Measurements from ENCODE around the gene PRKAG2.

PRKAG2 gene

DNA sequence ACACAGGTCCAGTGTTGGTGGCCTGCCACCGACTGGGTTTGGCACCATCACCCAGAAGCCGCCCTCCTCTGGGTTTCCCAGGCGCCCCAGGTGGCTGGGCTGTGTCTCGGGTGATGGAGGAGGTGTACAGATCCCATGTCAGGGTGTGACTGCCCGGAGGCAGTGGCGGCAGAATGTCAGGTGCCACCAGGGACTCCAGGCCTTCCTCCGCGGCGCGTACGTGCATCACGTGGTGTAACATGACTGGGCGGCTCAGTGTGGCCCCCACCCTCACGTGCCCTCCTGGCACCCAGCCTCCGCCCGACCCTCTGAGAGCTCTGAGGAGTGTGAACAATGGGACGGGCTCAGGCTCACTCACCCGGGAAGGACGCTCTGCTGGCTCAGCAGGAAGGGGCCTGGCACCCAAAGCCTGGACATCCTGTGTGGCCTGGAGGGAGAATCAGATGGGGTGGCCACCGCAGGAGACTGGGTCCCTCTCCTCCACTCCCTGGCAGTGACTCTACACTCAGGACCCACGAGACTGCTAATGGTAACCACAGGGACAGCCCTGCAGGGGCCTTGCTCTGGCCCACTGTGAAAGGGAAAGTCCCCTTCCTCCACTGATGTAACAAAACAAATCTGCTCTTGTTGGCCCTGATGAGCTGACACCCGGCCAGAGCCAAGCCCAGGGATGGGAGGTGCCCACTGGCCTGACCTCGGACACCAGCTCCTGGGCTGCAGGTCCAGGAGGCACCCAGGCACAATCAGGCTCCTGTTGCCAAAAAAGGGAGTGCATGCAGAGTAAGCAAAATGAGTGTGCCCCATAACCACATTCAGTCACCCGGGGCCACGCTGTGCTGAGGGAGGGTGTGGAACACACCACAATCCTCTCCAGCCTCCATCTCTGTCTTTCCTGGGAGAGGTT, 164.8 kb downstream of the PRKAG2 start:
- H3K36me3 ChIP-seq (ENCODE audit: control insufficient read depth in 2 of 2, insufficient read depth in 2 of 2, low read length in 2 of 2), result peaks cover 0 to 10% of the 10 kb centered on the region in 2 donors
- H3K27me3 ChIP-seq (ENCODE audit: control insufficient read depth in 1 of 2, insufficient read depth in 2 of 2, low read length in 2 of 2), result no peaks in the 10 kb centered on the region
- H3K4me1 ChIP-seq (ENCODE audit: control insufficient read depth, insufficient read depth, low read length), result peaks cover 27% of the 10 kb centered on the region
- peak overlapping the region; percentile 13 to 21 for H3K9ac ChIP-seq (ENCODE audit: low read length in 2 of 2)
- peak overlapping the region; percentile 64 for H3K27ac ChIP-seq (ENCODE audit: low read length)
- H3K4me3 ChIP-seq (ENCODE audit: low read length in 2 of 2), result peak overlapping the region in 1 of 2 donors; percentile 29
- no peaks in the 10 kb centered on the region for H3K9me3 ChIP-seq (ENCODE audit: control insufficient read depth in 2 of 2, low read length in 2 of 2)

DNA sequence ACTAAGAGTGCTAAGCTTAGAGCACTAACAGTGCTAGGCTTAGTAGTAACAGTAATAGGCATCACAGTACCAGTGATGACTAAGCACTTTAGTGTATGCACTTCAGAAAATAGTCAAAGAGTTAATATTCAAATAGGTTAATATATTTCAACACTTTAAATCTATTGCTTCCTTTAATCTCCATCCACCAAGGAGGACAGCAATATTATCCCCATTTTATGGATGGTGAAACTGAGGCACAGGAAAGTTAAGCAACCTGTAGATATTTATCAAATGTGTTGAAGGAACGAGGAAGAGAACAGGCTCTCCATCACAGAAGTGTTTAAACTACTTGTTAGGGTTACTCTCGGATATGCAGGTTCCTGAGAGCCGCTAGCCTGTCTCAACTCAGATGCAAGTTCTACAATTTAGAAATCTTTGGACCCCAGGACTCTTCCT, 165.5 kb downstream of the PRKAG2 start:
- no peaks in the 10 kb centered on the region for H3K9me3 ChIP-seq (ENCODE audit: control insufficient read depth in 2 of 2, low read length in 2 of 2)
- no peaks in the 10 kb centered on the region for H3K27me3 ChIP-seq (ENCODE audit: control insufficient read depth in 1 of 2, insufficient read depth in 2 of 2, low read length in 2 of 2)
- H3K4me3 ChIP-seq (ENCODE audit: low read length in 2 of 2), result no peak overlapping the region
- H3K36me3 ChIP-seq (ENCODE audit: control insufficient read depth in 2 of 2, insufficient read depth in 2 of 2, low read length in 2 of 2), result peaks cover 0 to 10% of the 10 kb centered on the region in 2 donors
- no peak overlapping the region for H3K27ac ChIP-seq (ENCODE audit: low read length)
- peaks cover 25% of the 10 kb centered on the region for H3K4me1 ChIP-seq (ENCODE audit: control insufficient read depth, insufficient read depth, low read length)
- no peak overlapping the region for H3K9ac ChIP-seq (ENCODE audit: low read length in 2 of 2)

DNA sequence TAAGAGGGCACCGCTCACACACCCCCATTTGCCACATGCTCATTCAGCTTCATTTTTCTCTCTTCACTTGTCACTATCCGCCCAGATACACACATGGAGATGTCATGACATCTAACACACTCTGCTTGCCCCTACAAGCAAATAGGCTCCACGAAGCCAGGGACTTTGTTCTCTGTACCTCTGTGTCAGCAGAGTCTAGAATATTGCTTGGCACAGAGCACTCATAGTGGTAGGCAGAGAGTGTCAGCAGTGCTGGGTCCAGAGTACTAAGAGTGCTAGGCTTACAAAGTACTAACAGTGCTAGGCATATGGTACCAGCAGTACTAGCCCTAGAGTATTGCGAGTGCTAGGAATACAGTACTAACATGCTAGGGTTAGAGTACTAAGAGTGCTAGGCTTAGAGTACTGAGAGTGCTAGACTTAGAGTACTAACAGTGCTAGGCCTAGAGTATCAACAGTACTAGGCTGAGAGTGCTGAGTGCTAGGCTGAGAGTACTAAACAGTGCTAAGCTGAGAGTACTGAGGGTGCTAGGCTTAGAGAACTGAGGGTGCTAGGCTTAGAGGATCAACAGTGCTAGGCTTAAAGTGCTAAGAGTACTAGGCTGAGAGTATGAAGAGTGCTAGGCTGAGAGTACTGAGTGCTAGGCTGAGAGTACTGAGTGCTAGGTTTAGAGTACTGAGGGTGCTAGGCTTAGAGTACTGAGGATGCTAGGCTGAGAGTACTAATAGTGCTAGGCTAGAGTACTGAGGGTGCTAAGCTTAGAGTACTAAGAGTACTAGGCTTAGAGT, 166.1 kb downstream of the PRKAG2 start:
- Histone ChIP-seq H3K9ac (ENCODE audit: low read length in 2 of 2) (no peak overlapping the region), H3K4me3 (ENCODE audit: low read length in 2 of 2) (no peak overlapping the region), H3K36me3 (ENCODE audit: control insufficient read depth in 2 of 2, insufficient read depth in 2 of 2, low read length in 2 of 2) (peaks cover 0 to 10% of the 10 kb centered on the region in 2 donors), H3K4me1 (ENCODE audit: control insufficient read depth, insufficient read depth, low read length) (peaks cover 26% of the 10 kb centered on the region), H3K27ac (ENCODE audit: low read length) (no peak overlapping the region), H3K9me3 (ENCODE audit: control insufficient read depth in 2 of 2, low read length in 2 of 2) (no peaks in the 10 kb centered on the region), H3K27me3 (ENCODE audit: control insufficient read depth in 1 of 2, insufficient read depth in 2 of 2, low read length in 2 of 2) (no peaks in the 10 kb centered on the region)

DNA sequence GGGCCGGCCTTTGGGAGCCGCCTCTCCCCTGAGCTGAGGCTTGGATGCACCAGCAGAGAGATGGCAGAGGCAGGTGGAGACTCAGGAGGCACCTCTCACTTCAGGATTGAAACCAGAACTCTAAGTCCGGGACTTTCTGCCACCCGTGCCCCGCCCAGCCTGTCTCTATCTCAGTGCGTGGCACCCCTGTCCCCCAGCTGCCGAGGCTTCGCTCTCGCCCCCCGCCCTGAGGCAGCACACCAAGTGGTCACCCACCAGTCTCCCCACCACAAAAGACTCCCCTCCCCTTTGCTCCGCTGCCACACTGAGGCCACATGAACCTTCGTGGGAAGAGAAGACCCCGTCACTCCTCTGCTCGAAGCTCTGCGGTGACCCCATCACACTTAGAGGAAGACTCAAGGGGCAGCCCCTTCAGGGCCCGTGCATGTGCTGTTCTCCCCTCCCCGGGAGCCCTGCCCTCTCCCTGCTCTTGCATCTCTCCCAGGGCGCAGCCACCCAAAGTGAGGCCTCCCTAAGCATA, 166.7 kb downstream of the PRKAG2 start:
- H3K27me3 ChIP-seq (ENCODE audit: control insufficient read depth in 1 of 2, insufficient read depth in 2 of 2, low read length in 2 of 2), result no peaks in the 10 kb centered on the region
- H3K4me1 ChIP-seq (ENCODE audit: control insufficient read depth, insufficient read depth, low read length), result peaks cover 30% of the 10 kb centered on the region
- no peak overlapping the region for H3K4me3 ChIP-seq (ENCODE audit: low read length in 2 of 2)
- H3K36me3 ChIP-seq (ENCODE audit: control insufficient read depth in 2 of 2, insufficient read depth in 2 of 2, low read length in 2 of 2), result peaks cover 0 to 10% of the 10 kb centered on the region in 2 donors
- no peak overlapping the region for H3K9ac ChIP-seq (ENCODE audit: low read length in 2 of 2)
- no peak overlapping the region for H3K27ac ChIP-seq (ENCODE audit: low read length)
- H3K9me3 ChIP-seq (ENCODE audit: control insufficient read depth in 2 of 2, low read length in 2 of 2), result no peaks in the 10 kb centered on the region

DNA sequence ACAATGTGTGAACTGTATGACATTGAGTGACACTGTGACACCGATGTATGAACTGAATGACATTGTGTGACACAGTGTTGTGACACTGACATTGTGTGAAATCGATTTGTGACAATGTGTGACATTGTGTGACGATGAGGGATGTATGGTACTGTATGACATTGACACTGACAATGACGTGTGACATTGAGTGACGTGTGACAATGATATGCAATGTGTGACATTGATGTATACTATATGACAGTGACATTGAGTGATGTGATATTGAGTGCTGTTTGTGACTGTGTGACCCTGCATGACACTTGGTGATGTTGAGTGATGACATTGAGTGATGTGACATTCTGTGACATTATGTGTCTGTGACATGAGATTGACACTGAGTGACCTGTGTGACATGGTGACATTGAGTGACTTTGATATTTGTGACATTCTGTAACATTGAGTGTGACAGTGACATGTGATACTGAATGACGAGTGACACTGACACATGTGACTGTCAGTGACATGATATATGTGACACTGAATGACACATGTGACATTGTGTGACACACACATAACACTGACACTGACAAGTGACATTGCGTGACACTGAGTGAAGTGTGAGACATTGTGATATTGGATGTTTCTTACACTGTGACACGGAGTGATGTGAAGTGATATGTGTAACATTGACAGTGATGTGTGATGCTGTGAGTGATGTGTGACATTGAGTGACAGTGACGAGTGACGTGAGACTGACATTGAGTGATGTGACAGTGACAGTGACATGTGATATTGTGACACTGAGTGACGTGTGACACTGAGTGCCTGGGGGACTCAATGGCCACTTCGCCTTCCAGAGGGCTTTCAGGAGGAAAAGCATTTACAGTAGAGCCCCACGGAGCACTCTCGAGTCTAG, 167.5 kb downstream of the PRKAG2 start:
- no peak overlapping the region for H3K27ac ChIP-seq (ENCODE audit: low read length)
- H3K36me3 ChIP-seq (ENCODE audit: control insufficient read depth in 2 of 2, insufficient read depth in 2 of 2, low read length in 2 of 2), result peaks cover 0 to 10% of the 10 kb centered on the region in 2 donors
- no peaks in the 10 kb centered on the region for H3K9me3 ChIP-seq (ENCODE audit: control insufficient read depth in 2 of 2, low read length in 2 of 2)
- no peak overlapping the region for H3K4me3 ChIP-seq (ENCODE audit: low read length in 2 of 2)
- peaks cover 32% of the 10 kb centered on the region for H3K4me1 ChIP-seq (ENCODE audit: control insufficient read depth, insufficient read depth, low read length)
- H3K27me3 ChIP-seq (ENCODE audit: control insufficient read depth in 1 of 2, insufficient read depth in 2 of 2, low read length in 2 of 2), result no peaks in the 10 kb centered on the region
- no peak overlapping the region for H3K9ac ChIP-seq (ENCODE audit: low read length in 2 of 2)

DNA sequence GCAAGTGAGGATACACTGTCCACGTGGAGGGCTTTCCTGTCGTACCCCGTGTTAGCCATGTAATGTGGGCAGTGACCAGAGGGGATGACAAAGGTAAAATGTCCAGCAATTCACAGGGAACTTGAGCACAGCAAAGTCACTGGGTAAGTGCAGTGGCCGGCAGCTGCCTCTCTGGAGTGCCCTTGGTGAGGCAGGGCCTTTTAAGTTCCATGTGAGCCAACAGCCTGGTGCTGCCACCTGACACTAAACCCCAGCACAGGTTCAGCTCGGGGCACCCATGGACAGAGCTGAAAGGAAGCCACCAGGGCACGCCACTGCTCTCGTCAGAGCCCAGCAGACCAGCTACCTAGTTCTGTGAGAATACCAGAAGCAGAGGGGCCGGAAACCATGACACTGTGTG, 168.3 kb downstream of the PRKAG2 start:
- Histone ChIP-seq H3K27me3 (ENCODE audit: control insufficient read depth in 1 of 2, insufficient read depth in 2 of 2, low read length in 2 of 2) (no peaks in the 10 kb centered on the region), H3K9me3 (ENCODE audit: control insufficient read depth in 2 of 2, low read length in 2 of 2) (no peaks in the 10 kb centered on the region), H3K27ac (ENCODE audit: low read length) (no peak overlapping the region), H3K36me3 (ENCODE audit: control insufficient read depth in 2 of 2, insufficient read depth in 2 of 2, low read length in 2 of 2) (peaks cover 0 to 10% of the 10 kb centered on the region in 2 donors), H3K9ac (ENCODE audit: low read length in 2 of 2) (no peak overlapping the region), H3K4me1 (ENCODE audit: control insufficient read depth, insufficient read depth, low read length) (peaks cover 32% of the 10 kb centered on the region), H3K4me3 (ENCODE audit: low read length in 2 of 2) (no peak overlapping the region)

DNA sequence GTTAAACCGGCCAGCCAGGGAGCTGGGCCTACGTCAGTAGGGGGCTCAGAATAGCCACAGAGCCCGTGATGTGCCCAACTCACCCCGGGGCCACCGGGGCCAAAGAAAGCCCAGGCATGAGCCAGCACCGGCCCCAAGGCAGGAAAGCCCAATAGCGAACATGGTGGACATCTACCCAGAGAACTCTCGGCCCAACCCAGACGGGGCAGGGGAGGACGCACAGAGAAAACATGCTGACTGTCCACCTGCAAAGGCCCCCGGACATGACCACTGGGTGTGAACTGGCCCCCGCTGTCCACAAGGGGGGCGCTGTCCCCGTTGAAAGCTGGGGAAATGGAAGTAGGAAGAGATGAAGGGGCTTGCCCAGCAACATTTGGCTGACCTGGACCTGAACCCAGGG, 169.2 kb downstream of the PRKAG2 start:
- no peak overlapping the region for H3K27ac ChIP-seq (ENCODE audit: low read length)
- H3K36me3 ChIP-seq (ENCODE audit: control insufficient read depth in 2 of 2, insufficient read depth in 2 of 2, low read length in 2 of 2), result peaks cover 0 to 12% of the 10 kb centered on the region in 2 donors
- peaks cover 28% of the 10 kb centered on the region for H3K4me1 ChIP-seq (ENCODE audit: control insufficient read depth, insufficient read depth, low read length)
- no peak overlapping the region for H3K9ac ChIP-seq (ENCODE audit: low read length in 2 of 2)
- no peak overlapping the region for H3K4me3 ChIP-seq (ENCODE audit: low read length in 2 of 2)
- no peaks in the 10 kb centered on the region for H3K27me3 ChIP-seq (ENCODE audit: control insufficient read depth in 1 of 2, insufficient read depth in 2 of 2, low read length in 2 of 2)
- no peaks in the 10 kb centered on the region for H3K9me3 ChIP-seq (ENCODE audit: control insufficient read depth in 2 of 2, low read length in 2 of 2)

DNA sequence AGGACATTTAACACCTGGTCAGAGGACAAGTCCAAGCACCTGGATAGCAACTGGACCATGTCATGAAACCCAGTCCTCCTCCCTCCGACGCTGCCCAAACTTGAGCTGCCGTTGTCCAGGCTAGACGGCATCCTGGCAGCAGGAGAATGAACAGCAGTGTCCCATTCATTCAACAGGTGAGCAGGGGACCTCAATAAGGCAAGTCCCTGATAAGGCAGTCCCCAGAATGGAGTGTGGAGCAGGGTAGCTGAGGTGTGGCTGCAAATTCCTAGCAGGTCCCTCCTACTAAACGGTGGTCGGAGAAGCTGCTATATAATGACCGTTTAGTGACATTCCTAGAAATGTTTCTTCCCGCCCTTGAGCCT, 169.8 kb downstream of the PRKAG2 start:
- H3K36me3 ChIP-seq (ENCODE audit: control insufficient read depth in 2 of 2, insufficient read depth in 2 of 2, low read length in 2 of 2), result peaks cover 0 to 12% of the 10 kb centered on the region in 2 donors
- no peak overlapping the region for H3K27ac ChIP-seq (ENCODE audit: low read length)
- no peak overlapping the region for H3K9ac ChIP-seq (ENCODE audit: low read length in 2 of 2)
- no peak overlapping the region for H3K4me3 ChIP-seq (ENCODE audit: low read length in 2 of 2)
- H3K9me3 ChIP-seq (ENCODE audit: control insufficient read depth in 2 of 2, low read length in 2 of 2), result no peaks in the 10 kb centered on the region
- H3K4me1 ChIP-seq (ENCODE audit: control insufficient read depth, insufficient read depth, low read length), result peaks cover 21% of the 10 kb centered on the region
- H3K27me3 ChIP-seq (ENCODE audit: control insufficient read depth in 1 of 2, insufficient read depth in 2 of 2, low read length in 2 of 2), result no peaks in the 10 kb centered on the region

DNA sequence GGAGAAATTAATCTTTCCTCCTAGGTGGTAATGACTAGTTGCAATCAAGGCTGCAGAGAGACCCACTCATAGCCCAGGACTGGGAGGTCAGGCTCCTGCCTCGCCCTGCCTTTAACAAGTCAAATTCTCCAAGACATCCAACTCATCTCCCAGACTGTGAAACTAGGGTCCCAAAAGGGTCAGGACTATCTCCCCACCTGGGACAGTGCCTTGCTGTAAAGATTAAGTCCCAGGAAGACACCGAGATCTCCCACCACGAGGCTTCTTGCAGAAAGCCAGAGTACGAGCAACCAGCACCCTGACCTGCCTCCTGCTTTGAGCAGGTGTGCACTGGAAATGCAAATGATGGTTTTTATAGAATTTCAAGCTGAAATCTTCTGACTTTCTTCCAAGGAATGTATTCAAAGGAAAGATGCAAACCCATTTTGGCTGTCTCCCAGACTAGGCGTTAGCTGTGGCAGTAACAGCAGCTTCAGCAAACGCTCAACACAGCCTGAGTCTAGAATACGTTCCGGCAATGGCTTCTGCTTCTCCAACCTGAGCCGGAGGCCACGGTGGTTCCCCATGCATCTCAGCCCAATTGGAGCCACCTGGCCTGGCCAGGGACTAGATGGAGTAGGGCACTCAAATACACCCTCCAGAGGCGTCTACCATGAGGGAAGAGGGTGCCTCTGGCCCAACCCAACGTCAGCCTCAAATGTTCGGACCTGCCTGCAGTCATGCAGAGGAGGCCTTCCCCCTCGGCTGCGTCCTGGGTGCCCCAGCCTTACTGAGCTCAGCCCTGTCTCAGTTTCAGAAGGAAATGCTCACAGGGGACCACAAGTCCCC, 170.4 kb downstream of the PRKAG2 start:
- Histone ChIP-seq H3K4me3 (ENCODE audit: low read length in 2 of 2) (no peak overlapping the region), H3K27ac (ENCODE audit: low read length) (no peak overlapping the region), H3K9me3 (ENCODE audit: control insufficient read depth in 2 of 2, low read length in 2 of 2) (no peaks in the 10 kb centered on the region), H3K4me1 (ENCODE audit: control insufficient read depth, insufficient read depth, low read length) (peaks cover 17% of the 10 kb centered on the region), H3K27me3 (ENCODE audit: control insufficient read depth in 1 of 2, insufficient read depth in 2 of 2, low read length in 2 of 2) (no peaks in the 10 kb centered on the region), H3K36me3 (ENCODE audit: control insufficient read depth in 2 of 2, insufficient read depth in 2 of 2, low read length in 2 of 2) (peaks cover 0 to 12% of the 10 kb centered on the region in 2 donors), H3K9ac (ENCODE audit: low read length in 2 of 2) (no peak overlapping the region)

Data from stomach smooth muscle (tissue), 2 donors.